ENCODE measurements around the gene MGRN1.

DNA sequence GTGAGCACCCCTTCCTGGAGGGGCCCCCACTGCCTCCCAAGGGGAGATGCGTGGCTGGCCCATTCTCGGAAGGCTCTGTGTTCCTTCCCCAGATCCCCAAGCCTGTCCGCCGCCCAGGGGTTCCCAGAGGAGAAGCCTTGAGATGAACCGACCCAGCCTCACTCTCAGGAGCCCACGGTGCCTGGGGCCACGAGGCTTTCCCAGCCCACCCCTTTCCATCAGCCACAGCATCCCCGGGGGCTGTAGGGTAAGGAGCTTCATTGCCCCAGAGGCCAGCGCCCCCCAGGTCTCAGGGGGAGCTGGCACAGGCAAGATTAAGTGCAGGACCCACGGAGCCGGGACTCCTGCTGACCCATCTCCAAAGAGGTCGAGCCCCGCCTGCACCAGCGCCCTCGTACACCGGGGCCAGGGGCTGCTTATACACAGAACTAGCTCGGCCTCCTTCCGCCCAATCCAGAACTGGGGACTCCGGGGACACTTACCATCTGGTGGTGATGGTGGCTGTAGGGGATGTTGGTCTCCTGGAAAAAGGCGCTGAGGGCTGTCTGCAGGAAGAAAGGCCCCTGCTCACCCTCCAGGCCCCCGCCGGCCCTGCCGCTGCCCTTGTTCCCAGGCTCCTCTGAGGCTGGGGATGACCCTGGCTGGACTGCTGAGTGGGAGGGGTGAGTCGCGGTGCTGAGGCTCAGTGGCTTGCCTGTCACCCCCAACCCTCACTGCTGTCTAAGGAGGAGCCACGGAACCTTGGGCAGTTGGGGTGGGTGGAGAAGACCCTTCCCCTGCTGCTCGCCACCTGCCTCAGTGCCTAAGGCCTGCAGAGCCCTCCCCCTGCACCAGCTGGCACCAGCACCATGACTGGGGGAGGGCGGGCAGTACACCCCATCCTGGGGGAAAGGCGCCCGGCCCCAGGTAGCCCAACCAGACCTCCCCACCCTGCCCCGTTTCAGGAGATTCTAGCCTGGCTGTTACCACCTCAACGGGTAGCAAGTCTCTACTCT is 14.3 kb upstream of the MGRN1 start:
- TF ChIP-seq, protein P1, sequence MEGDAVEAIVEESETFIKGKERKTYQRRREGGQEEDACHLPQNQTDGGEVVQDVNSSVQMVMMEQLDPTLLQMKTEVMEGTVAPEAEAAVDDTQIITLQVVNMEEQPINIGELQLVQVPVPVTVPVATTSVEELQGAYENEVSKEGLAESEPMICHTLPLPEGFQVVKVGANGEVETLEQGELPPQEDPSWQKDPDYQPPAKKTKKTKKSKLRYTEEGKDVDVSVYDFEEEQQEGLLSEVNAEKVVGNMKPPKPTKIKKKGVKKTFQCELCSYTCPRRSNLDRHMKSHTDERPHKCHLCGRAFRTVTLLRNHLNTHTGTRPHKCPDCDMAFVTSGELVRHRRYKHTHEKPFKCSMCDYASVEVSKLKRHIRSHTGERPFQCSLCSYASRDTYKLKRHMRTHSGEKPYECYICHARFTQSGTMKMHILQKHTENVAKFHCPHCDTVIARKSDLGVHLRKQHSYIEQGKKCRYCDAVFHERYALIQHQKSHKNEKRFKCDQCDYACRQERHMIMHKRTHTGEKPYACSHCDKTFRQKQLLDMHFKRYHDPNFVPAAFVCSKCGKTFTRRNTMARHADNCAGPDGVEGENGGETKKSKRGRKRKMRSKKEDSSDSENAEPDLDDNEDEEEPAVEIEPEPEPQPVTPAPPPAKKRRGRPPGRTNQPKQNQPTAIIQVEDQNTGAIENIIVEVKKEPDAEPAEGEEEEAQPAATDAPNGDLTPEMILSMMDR (IDR thresholded peaks at IDR 0.05), result no peak
- TF ChIP-seq POLR2A (IDR thresholded peaks at IDR 0.05), result no peak
